ENCODE results near the gene ACBD6.

DNA sequence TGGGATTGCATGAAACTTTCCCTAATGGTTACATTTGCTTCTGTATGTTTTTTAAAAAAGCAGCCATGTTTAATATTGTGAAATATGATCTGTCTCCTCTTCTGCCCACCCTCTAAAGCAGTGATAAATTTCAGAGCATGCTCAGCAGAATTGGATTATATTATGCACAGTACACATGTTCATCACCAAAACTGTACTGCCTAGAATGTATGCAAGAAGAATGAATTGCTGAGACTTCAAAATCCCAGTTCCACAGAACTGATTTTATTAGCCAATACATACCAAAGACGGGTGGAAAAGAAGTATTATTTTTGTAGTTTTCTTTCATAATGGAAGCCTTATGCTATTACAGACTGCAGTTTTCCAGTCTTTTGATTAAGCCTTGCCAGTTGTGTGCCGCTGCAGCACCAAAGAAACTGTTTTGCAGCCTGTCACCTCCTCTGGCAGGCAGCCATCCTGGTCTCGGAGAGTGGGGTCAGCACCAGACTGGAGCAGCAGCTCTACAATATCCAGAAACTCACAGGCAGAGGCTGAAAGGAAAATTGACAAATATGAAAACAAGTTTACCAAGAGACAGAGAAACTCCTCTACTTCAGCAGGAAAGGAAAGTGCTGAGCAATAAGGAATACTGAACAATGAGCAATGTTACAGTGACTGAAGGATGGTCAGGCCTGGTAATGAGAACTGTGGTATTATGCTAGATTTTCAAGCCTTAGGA, 214.2 kb downstream of the ACBD6 start:
- TF ChIP-seq, protein P1, sequence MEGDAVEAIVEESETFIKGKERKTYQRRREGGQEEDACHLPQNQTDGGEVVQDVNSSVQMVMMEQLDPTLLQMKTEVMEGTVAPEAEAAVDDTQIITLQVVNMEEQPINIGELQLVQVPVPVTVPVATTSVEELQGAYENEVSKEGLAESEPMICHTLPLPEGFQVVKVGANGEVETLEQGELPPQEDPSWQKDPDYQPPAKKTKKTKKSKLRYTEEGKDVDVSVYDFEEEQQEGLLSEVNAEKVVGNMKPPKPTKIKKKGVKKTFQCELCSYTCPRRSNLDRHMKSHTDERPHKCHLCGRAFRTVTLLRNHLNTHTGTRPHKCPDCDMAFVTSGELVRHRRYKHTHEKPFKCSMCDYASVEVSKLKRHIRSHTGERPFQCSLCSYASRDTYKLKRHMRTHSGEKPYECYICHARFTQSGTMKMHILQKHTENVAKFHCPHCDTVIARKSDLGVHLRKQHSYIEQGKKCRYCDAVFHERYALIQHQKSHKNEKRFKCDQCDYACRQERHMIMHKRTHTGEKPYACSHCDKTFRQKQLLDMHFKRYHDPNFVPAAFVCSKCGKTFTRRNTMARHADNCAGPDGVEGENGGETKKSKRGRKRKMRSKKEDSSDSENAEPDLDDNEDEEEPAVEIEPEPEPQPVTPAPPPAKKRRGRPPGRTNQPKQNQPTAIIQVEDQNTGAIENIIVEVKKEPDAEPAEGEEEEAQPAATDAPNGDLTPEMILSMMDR (IDR thresholded peaks at IDR 0.05; ENCODE audit: low read depth, low read length, poor library complexity, severe bottlenecking), result no peak
- TF ChIP-seq EZH2phosphoT487 (IDR thresholded peaks at IDR 0.05; ENCODE audit: borderline replicate concordance, low read length), result no peak

Data from DOHH2 (cell line).